Mucosa of rectum (tissue), 2 donors: ENCODE data around the gene C1QB.

ENCODE experiments used
- H3K27ac ChIP-seq, 2 donors: one replicate each; pipeline ENCODE4 v1.7.0; 2013; ENCODE audit warnings: inconsistent platforms in 2 of 2, low read depth in 2 of 2, low read length in 2 of 2
- H3K27me3 ChIP-seq, 2 donors: one replicate each; pipeline ENCODE4 v1.7.0; 2013; ENCODE audit warnings: low read length in 2 of 2; ENCODE audit not compliant: control insufficient read depth in 2 of 2, insufficient read depth in 2 of 2
- H3K36me3 ChIP-seq, 2 donors: one replicate each; pipeline ENCODE4 v1.7.0; 2013; ENCODE audit warnings: low read length in 2 of 2; ENCODE audit not compliant: control insufficient read depth in 2 of 2, insufficient read depth in 2 of 2
- H3K4me1 ChIP-seq, 2 donors: one replicate each; pipeline ENCODE4 v1.7.0; 2013; ENCODE audit warnings: low read length in 2 of 2, mild to moderate bottlenecking in 1 of 2; ENCODE audit not compliant: control insufficient read depth in 2 of 2, insufficient read depth in 2 of 2
- H3K4me3 ChIP-seq, 2 donors: one replicate each; pipeline ENCODE4 v1.7.0; 2013; ENCODE audit warnings: low read length in 2 of 2
- H3K9ac ChIP-seq, 2 donors: one replicate each; pipeline ENCODE4 v1.7.0; 2013; ENCODE audit warnings: low read length in 2 of 2, low read depth in 1 of 2, mild to moderate bottlenecking in 1 of 2
- H3K9me3 ChIP-seq, 2 donors: one replicate each; pipeline ENCODE4 v1.7.0; 2013; ENCODE audit warnings: low read length in 2 of 2; ENCODE audit not compliant: control insufficient read depth in 2 of 2
- donor health status: healthy.
- donor health status: Normal muscosa, but diverticular disease.

C1QB gene

GRCh38 chr1:22616571-22616970 lies 36.5 kb upstream of the C1QB start:
- H3K27me3 ChIP-seq = peaks cover 8 to 20% of the 10 kb centered on the region in 2 donors
- no peak overlapping the region for H3K9ac ChIP-seq
- H3K27ac ChIP-seq = no peak overlapping the region
- H3K4me1 ChIP-seq = no peaks in the 10 kb centered on the region
- H3K9me3 ChIP-seq = no peaks in the 10 kb centered on the region
- no peaks in the 10 kb centered on the region for H3K36me3 ChIP-seq
- H3K4me3 ChIP-seq = no peak overlapping the region

- Histone ChIP-seq H3K9ac (no peak overlapping the region), H3K27me3 (peaks cover 14 to 20% of the 10 kb centered on the region in 2 donors), H3K27ac (no peak overlapping the region), H3K4me3 (no peak overlapping the region), H3K36me3 (no peaks in the 10 kb centered on the region), H3K9me3 (no peaks in the 10 kb centered on the region), H3K4me1 (no peaks in the 10 kb centered on the region)
These were observed 35.0 kb upstream of the C1QB start for GRCh38 chr1:22618056-22618455.

GRCh38 chr1:22619252-22619651 lies 33.8 kb upstream of the C1QB start:
- peaks cover 16 to 19% of the 10 kb centered on the region in 2 donors for H3K27me3 ChIP-seq

GRCh38 chr1:22619798-22620197 lies 33.2 kb upstream of the C1QB start:
- H3K27me3 ChIP-seq = peaks cover 16 to 18% of the 10 kb centered on the region in 2 donors
- H3K4me3 ChIP-seq = no peak overlapping the region
- H3K4me1 ChIP-seq = no peaks in the 10 kb centered on the region
- no peaks in the 10 kb centered on the region for H3K9me3 ChIP-seq
- H3K9ac ChIP-seq = no peak overlapping the region
- no peaks in the 10 kb centered on the region for H3K36me3 ChIP-seq
- no peak overlapping the region for H3K27ac ChIP-seq

More at GRCh38 chr1:22619252-22619651, 33.8 kb upstream of the C1QB start:
- Histone ChIP-seq H3K4me1 (no peaks in the 10 kb centered on the region), H3K9me3 (no peaks in the 10 kb centered on the region), H3K9ac (no peak overlapping the region), H3K4me3 (no peak overlapping the region), H3K36me3 (no peaks in the 10 kb centered on the region), H3K27ac (no peak overlapping the region)

- Histone ChIP-seq H3K4me1 (no peaks in the 10 kb centered on the region), H3K36me3 (no peaks in the 10 kb centered on the region), H3K9me3 (no peaks in the 10 kb centered on the region), H3K27ac (no peak overlapping the region), H3K9ac (no peak overlapping the region), H3K27me3 (peaks cover 27 to 33% of the 10 kb centered on the region in 2 donors), H3K4me3 (no peak overlapping the region)
These were observed 31.3 kb upstream of the C1QB start for GRCh38 chr1:22621761-22622160.

- Histone ChIP-seq H3K9me3 (no peaks in the 10 kb centered on the region), H3K36me3 (no peaks in the 10 kb centered on the region), H3K9ac (no peak overlapping the region), H3K4me3 (no peak overlapping the region), H3K27me3 (peaks cover 24 to 27% of the 10 kb centered on the region in 2 donors), H3K4me1 (no peaks in the 10 kb centered on the region), H3K27ac (no peak overlapping the region)
These were observed 27.6 kb upstream of the C1QB start for GRCh38 chr1:22625262-22625925.

GRCh38 chr1:22626237-22627157 lies 26.5 kb upstream of the C1QB start:
- Histone ChIP-seq H3K4me1 (no peaks in the 10 kb centered on the region), H3K9me3 (no peaks in the 10 kb centered on the region), H3K4me3 (no peak overlapping the region), H3K36me3 (no peaks in the 10 kb centered on the region), H3K27me3 (peaks cover 24 to 29% of the 10 kb centered on the region in 2 donors), H3K27ac (no peak overlapping the region), H3K9ac (no peak overlapping the region)

GRCh38 chr1:22627331-22627730 lies 25.7 kb upstream of the C1QB start:
- Histone ChIP-seq H3K27me3 (peaks cover 18 to 29% of the 10 kb centered on the region in 2 donors), H3K36me3 (no peaks in the 10 kb centered on the region)

GRCh38 chr1:22628698-22629444 lies 24.2 kb upstream of the C1QB start:
- Histone ChIP-seq H3K4me1 (no peaks in the 10 kb centered on the region), H3K36me3 (no peaks in the 10 kb centered on the region), H3K9ac (no peak overlapping the region), H3K27me3 (peaks cover 17 to 29% of the 10 kb centered on the region in 2 donors), H3K27ac (no peak overlapping the region), H3K9me3 (no peaks in the 10 kb centered on the region), H3K4me3 (no peak overlapping the region)

More at GRCh38 chr1:22627331-22627730, 25.7 kb upstream of the C1QB start:
- Histone ChIP-seq H3K9me3 (no peaks in the 10 kb centered on the region), H3K4me3 (no peak overlapping the region), H3K4me1 (no peaks in the 10 kb centered on the region), H3K27ac (no peak overlapping the region), H3K9ac (no peak overlapping the region)

GRCh38 chr1:22629886-22630285 lies 23.1 kb upstream of the C1QB start:
- no peak overlapping the region for H3K4me3 ChIP-seq
- peaks cover 17 to 28% of the 10 kb centered on the region in 2 donors for H3K27me3 ChIP-seq
- H3K36me3 ChIP-seq = no peaks in the 10 kb centered on the region
- no peaks in the 10 kb centered on the region for H3K9me3 ChIP-seq
- no peak overlapping the region for H3K27ac ChIP-seq
- no peaks in the 10 kb centered on the region for H3K4me1 ChIP-seq
- no peak overlapping the region for H3K9ac ChIP-seq
